ENCODE results near the gene HOXB2.

HOXB2 gene

GRCh38 chr17:48544349-48545021, 424 bp downstream of the HOXB2 start:
- Histone ChIP-seq H3K36me3 (ENCODE audit: control insufficient read depth, insufficient read depth, low read length) (peaks cover 10% of the 10 kb centered on the region), H3K9me3 (ENCODE audit: control insufficient read depth, low read length) (no peaks in the 10 kb centered on the region), H3K27ac (ENCODE audit: low read depth, low read length, severe bottlenecking) (peak overlapping the region; percentile 95), H3K4me1 (ENCODE audit: control insufficient read depth, insufficient read depth, low read length, poor library complexity, severe bottlenecking) (peaks cover 39% of the 10 kb centered on the region), H3K4me3 (ENCODE audit: extremely low read depth, insufficient read depth, low read length, poor library complexity, severe bottlenecking) (peak overlapping the region; percentile 57)
- WGBS, 2 experiments (ENCODE audit: insufficient coverage in 2 of 2) = 0 to 2% methylated on average over 8 to 10 of the region's 38 CpGs

DNA sequence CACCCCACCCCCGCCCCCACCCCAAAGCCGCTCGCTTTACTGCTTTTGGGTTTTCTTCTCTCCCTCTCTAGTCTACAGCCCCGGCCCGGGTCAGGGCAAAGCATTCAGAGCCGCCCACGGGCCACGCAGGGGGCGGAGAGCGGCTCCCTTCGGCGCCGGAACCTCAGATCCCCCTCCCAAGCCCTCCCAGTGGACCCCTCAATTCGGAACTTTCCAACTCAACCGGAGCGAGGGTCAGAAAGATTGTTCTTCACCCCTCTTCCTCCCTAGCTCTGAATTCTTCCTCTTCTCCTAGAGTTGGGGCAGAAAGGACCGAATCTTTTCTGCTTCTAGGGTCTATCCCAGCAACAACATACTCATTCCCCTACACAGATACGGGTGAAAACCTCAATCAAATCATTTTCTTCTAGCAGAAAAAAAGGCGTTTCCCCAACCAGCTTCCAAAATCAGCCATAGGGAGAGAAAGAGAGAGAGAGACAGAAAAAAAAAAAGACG, 1.0 kb downstream of the HOXB2 start:
- Histone ChIP-seq H3K36me3 (ENCODE audit: control insufficient read depth, insufficient read depth, low read length) (peaks cover 10% of the 10 kb centered on the region), H3K4me3 (ENCODE audit: extremely low read depth, insufficient read depth, low read length, poor library complexity, severe bottlenecking) (peak overlapping the region; percentile 57), H3K27ac (ENCODE audit: low read depth, low read length, severe bottlenecking) (peak overlapping the region; percentile 95), H3K4me1 (ENCODE audit: control insufficient read depth, insufficient read depth, low read length, poor library complexity, severe bottlenecking) (peaks cover 39% of the 10 kb centered on the region), H3K9me3 (ENCODE audit: control insufficient read depth, low read length) (no peaks in the 10 kb centered on the region)
- 0 to 1% methylated on average over 14 of the region's 20 CpGs for WGBS, 2 experiments (ENCODE audit: insufficient coverage in 2 of 2)

GRCh38 chr17:48543107-48543853, 1.6 kb downstream of the HOXB2 start:
- Histone ChIP-seq H3K36me3 (ENCODE audit: control insufficient read depth, insufficient read depth, low read length) (peaks cover 10% of the 10 kb centered on the region), H3K9me3 (ENCODE audit: control insufficient read depth, low read length) (no peaks in the 10 kb centered on the region), H3K4me1 (ENCODE audit: control insufficient read depth, insufficient read depth, low read length, poor library complexity, severe bottlenecking) (peaks cover 38% of the 10 kb centered on the region), H3K4me3 (ENCODE audit: extremely low read depth, insufficient read depth, low read length, poor library complexity, severe bottlenecking) (peak overlapping the region; percentile 57), H3K27ac (ENCODE audit: low read depth, low read length, severe bottlenecking) (peak overlapping the region; percentile 95)
- 0% methylated on average over 60 to 71 of the region's 72 CpGs for WGBS, 2 experiments (ENCODE audit: insufficient coverage in 2 of 2)

GRCh38 chr17:48542698-48543106, 2.2 kb downstream of the HOXB2 start:
- Histone ChIP-seq H3K9me3 (ENCODE audit: control insufficient read depth, low read length) (no peaks in the 10 kb centered on the region), H3K36me3 (ENCODE audit: control insufficient read depth, insufficient read depth, low read length) (peaks cover 10% of the 10 kb centered on the region), H3K4me1 (ENCODE audit: control insufficient read depth, insufficient read depth, low read length, poor library complexity, severe bottlenecking) (peaks cover 33% of the 10 kb centered on the region), H3K4me3 (ENCODE audit: extremely low read depth, insufficient read depth, low read length, poor library complexity, severe bottlenecking) (peak overlapping the region; percentile 57), H3K27ac (ENCODE audit: low read depth, low read length, severe bottlenecking) (peak overlapping the region; percentile 95)
- 2 to 7% methylated on average over 9 to 11 of the region's 12 CpGs for WGBS, 2 experiments (ENCODE audit: insufficient coverage in 2 of 2)

DNA sequence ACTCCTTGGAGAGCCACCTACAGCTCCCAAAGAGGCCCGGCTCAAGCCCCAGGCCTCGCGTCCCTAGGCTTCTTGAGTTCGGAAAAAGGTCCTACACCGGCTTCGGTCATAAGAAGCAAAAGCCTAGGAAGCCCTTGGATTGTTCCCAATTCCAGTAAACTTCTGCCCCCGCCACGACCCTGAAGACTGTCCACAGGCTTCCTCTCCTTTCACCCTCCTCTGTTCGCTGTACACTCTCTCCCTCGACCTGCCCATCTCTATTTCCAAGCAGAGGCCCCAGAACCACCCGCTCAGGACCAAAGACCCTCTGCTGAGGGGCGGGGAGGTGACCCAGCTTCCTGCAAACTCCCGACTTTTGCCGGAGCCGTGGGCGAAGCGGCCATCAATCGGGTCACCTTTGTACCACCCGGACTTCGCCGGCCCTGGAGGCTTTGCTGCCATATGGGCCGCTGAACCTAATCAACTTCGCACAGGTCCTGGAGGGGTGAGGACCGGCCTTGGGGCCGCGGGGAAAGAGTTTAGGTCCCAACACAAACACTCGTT, 2.7 kb downstream of the HOXB2 start:
- 36 to 37% methylated on average over 19 to 22 of the region's 27 CpGs for WGBS, 2 experiments (ENCODE audit: insufficient coverage in 2 of 2)
- Histone ChIP-seq H3K27ac (ENCODE audit: low read depth, low read length, severe bottlenecking) (peak overlapping the region; percentile 83), H3K4me3 (ENCODE audit: extremely low read depth, insufficient read depth, low read length, poor library complexity, severe bottlenecking) (peak overlapping the region; percentile 57), H3K36me3 (ENCODE audit: control insufficient read depth, insufficient read depth, low read length) (peaks cover 10% of the 10 kb centered on the region), H3K4me1 (ENCODE audit: control insufficient read depth, insufficient read depth, low read length, poor library complexity, severe bottlenecking) (peaks cover 28% of the 10 kb centered on the region), H3K9me3 (ENCODE audit: control insufficient read depth, low read length) (no peaks in the 10 kb centered on the region)

- 53 to 58% methylated on average over 22 to 26 of the region's 36 CpGs for WGBS, 2 experiments (ENCODE audit: insufficient coverage in 2 of 2)
Measured at GRCh38 chr17:48541577-48542113, 3.3 kb downstream of the HOXB2 start.

GRCh38 chr17:48541036-48541576, 3.8 kb downstream of the HOXB2 start:
- H3K36me3 ChIP-seq (ENCODE audit: control insufficient read depth, insufficient read depth, low read length) = peaks cover 10% of the 10 kb centered on the region
- peak overlapping the region; percentile 83 for H3K27ac ChIP-seq (ENCODE audit: low read depth, low read length, severe bottlenecking)
- no peaks in the 10 kb centered on the region for H3K9me3 ChIP-seq (ENCODE audit: control insufficient read depth, low read length)
- H3K4me1 ChIP-seq (ENCODE audit: control insufficient read depth, insufficient read depth, low read length, poor library complexity, severe bottlenecking) = peaks cover 17% of the 10 kb centered on the region
- H3K4me3 ChIP-seq (ENCODE audit: extremely low read depth, insufficient read depth, low read length, poor library complexity, severe bottlenecking) = peak overlapping the region; percentile 57
- WGBS, 2 experiments (ENCODE audit: insufficient coverage in 2 of 2) = 68 to 83% methylated on average over 6 to 9 of the region's 12 CpGs

More at GRCh38 chr17:48541577-48542113, 3.3 kb downstream of the HOXB2 start:
- Histone ChIP-seq H3K27ac (ENCODE audit: low read depth, low read length, severe bottlenecking) (peak overlapping the region; percentile 83), H3K9me3 (ENCODE audit: control insufficient read depth, low read length) (no peaks in the 10 kb centered on the region), H3K4me3 (ENCODE audit: extremely low read depth, insufficient read depth, low read length, poor library complexity, severe bottlenecking) (peak overlapping the region; percentile 57), H3K36me3 (ENCODE audit: control insufficient read depth, insufficient read depth, low read length) (peaks cover 10% of the 10 kb centered on the region), H3K4me1 (ENCODE audit: control insufficient read depth, insufficient read depth, low read length, poor library complexity, severe bottlenecking) (peaks cover 23% of the 10 kb centered on the region)

- peak overlapping the region; percentile 23 for H3K27ac ChIP-seq (ENCODE audit: low read depth, low read length, severe bottlenecking)
- H3K4me1 ChIP-seq (ENCODE audit: control insufficient read depth, insufficient read depth, low read length, poor library complexity, severe bottlenecking) = peaks cover 8% of the 10 kb centered on the region
- H3K36me3 ChIP-seq (ENCODE audit: control insufficient read depth, insufficient read depth, low read length) = peaks cover 10% of the 10 kb centered on the region
- WGBS, 2 experiments (ENCODE audit: insufficient coverage in 2 of 2) = 67 to 100% methylated on average over 1 of the region's 1 CpG
- H3K4me3 ChIP-seq (ENCODE audit: extremely low read depth, insufficient read depth, low read length, poor library complexity, severe bottlenecking) = no peak overlapping the region
- H3K9me3 ChIP-seq (ENCODE audit: control insufficient read depth, low read length) = no peaks in the 10 kb centered on the region
Measured at GRCh38 chr17:48540213-48540612, 4.7 kb downstream of the HOXB2 start.

GRCh38 chr17:48539177-48539576, 5.7 kb downstream of the HOXB2 start:
- 100% methylated on average over 2 of the region's 4 CpGs for WGBS, 2 experiments (ENCODE audit: insufficient coverage in 2 of 2)
- H3K36me3 ChIP-seq (ENCODE audit: control insufficient read depth, insufficient read depth, low read length) = peaks cover 10% of the 10 kb centered on the region
- H3K4me3 ChIP-seq (ENCODE audit: extremely low read depth, insufficient read depth, low read length, poor library complexity, severe bottlenecking) = no peak overlapping the region
- no peaks in the 10 kb centered on the region for H3K9me3 ChIP-seq (ENCODE audit: control insufficient read depth, low read length)
- no peak overlapping the region for H3K27ac ChIP-seq (ENCODE audit: low read depth, low read length, severe bottlenecking)
- H3K4me1 ChIP-seq (ENCODE audit: control insufficient read depth, insufficient read depth, low read length, poor library complexity, severe bottlenecking) = peaks cover 3% of the 10 kb centered on the region

- WGBS, 2 experiments (ENCODE audit: insufficient coverage in 2 of 2) = no CpG with 5 or more reads among the region's 3 CpGs
- H3K4me1 ChIP-seq (ENCODE audit: control insufficient read depth, insufficient read depth, low read length, poor library complexity, severe bottlenecking) = peaks cover 3% of the 10 kb centered on the region
- H3K9me3 ChIP-seq (ENCODE audit: control insufficient read depth, low read length) = no peaks in the 10 kb centered on the region
- peaks cover 4% of the 10 kb centered on the region for H3K36me3 ChIP-seq (ENCODE audit: control insufficient read depth, insufficient read depth, low read length)
- peak overlapping the region; percentile 75 for H3K27ac ChIP-seq (ENCODE audit: low read depth, low read length, severe bottlenecking)
- H3K4me3 ChIP-seq (ENCODE audit: extremely low read depth, insufficient read depth, low read length, poor library complexity, severe bottlenecking) = no peak overlapping the region
Measured at GRCh38 chr17:48537316-48537715, 7.6 kb downstream of the HOXB2 start.

Measured in mesodermal cell (in vitro differentiated cells).